ENCODE measurements around the gene CLCA2. TPM values are rescaled to one million over a fixed set of nuclear protein-coding genes. Genes with fewer than 3 reads are reported as not detected.

The CLCA2 gene
- total RNA-seq, 1 donor from 2014 or later, result not detected

- no peaks in the 10 kb centered on the region for H3K9me3 ChIP-seq (ENCODE audit: low read depth)
- H3K9ac ChIP-seq, result no peak overlapping the region
- H3K27ac Mint-ChIP-seq, result no peak overlapping the region
- H3K9me3 Mint-ChIP-seq, result no peaks in the 10 kb centered on the region
- H3K27ac ChIP-seq, result no peak overlapping the region
- no peaks in the 10 kb centered on the region for H3K36me3 ChIP-seq
- H3K4me1 Mint-ChIP-seq, result peaks cover 21% of the 10 kb centered on the region
- H3K4me3 Mint-ChIP-seq, result no peak overlapping the region
- H3F3A ChIP-seq (ENCODE audit: low read depth), result no peaks in the 10 kb centered on the region
- no peaks in the 10 kb centered on the region for H3K4me1 ChIP-seq
- TF ChIP-seq EZH2phosphoT487 (IDR thresholded peaks at IDR 0.05) (no peak), EZH2 (IDR thresholded peaks at IDR 0.05) (no peak), CTCF (IDR thresholded peaks at IDR 0.05) (no peak)
- H3K27me3 Mint-ChIP-seq (ENCODE audit: insufficient read depth, low read depth), result no peaks in the 10 kb centered on the region
- H3K79me2 ChIP-seq (ENCODE audit: low read depth), result no peaks in the 10 kb centered on the region
- H4K20me1 ChIP-seq (ENCODE audit: low read depth), result no peaks in the 10 kb centered on the region
- no peak overlapping the region for H2AFZ ChIP-seq (replicated peaks)
- H3K4me3 ChIP-seq, result no peak overlapping the region
- DNase-seq (ENCODE audit: low spot score), result no peak
- no peaks in the 10 kb centered on the region for H3K36me3 Mint-ChIP-seq
- no peak overlapping the region for H3K4me2 ChIP-seq
- H3K27me3 ChIP-seq, result no peaks in the 10 kb centered on the region
These were observed 10.1 kb downstream of the CLCA2 start for GRCh38 chr1:86434059-86434458.

GRCh38 chr1:86435327-86435726, 11.4 kb downstream of the CLCA2 start:
- Histone ChIP-seq H2AFZ (replicated peaks) (no peak overlapping the region), H3K4me3 (no peak overlapping the region), H3K9me3 (ENCODE audit: low read depth) (no peaks in the 10 kb centered on the region), H3K4me1 (no peaks in the 10 kb centered on the region), H3K27ac (no peak overlapping the region), H3K27me3 (no peaks in the 10 kb centered on the region), H4K20me1 (ENCODE audit: low read depth) (no peaks in the 10 kb centered on the region), H3K36me3 (no peaks in the 10 kb centered on the region), H3K9ac (no peak overlapping the region), H3K4me2 (no peak overlapping the region), H3F3A (ENCODE audit: low read depth) (no peaks in the 10 kb centered on the region), H3K79me2 (ENCODE audit: low read depth) (no peaks in the 10 kb centered on the region)
- H3K27me3 Mint-ChIP-seq (ENCODE audit: insufficient read depth, low read depth), result no peaks in the 10 kb centered on the region
- peaks cover 25% of the 10 kb centered on the region for H3K4me1 Mint-ChIP-seq
- no peaks in the 10 kb centered on the region for H3K36me3 Mint-ChIP-seq
- TF ChIP-seq EZH2 (IDR thresholded peaks at IDR 0.05) (no peak), EZH2phosphoT487 (IDR thresholded peaks at IDR 0.05) (no peak), CTCF (IDR thresholded peaks at IDR 0.05) (no peak)
- H3K9me3 Mint-ChIP-seq, result no peaks in the 10 kb centered on the region
- peak overlapping the region; percentile 50 for H3K27ac Mint-ChIP-seq
- DNase-seq (ENCODE audit: low spot score), result no peak
- H3K4me3 Mint-ChIP-seq, result no peak overlapping the region

- no peaks in the 10 kb centered on the region for H3K36me3 ChIP-seq
- H3K27me3 ChIP-seq, result no peaks in the 10 kb centered on the region
These were observed 12.1 kb downstream of the CLCA2 start for GRCh38 chr1:86436041-86436440.

GRCh38 chr1:86441581-86441980, 17.6 kb downstream of the CLCA2 start:
- no peak overlapping the region for H3K27ac ChIP-seq
- no peaks in the 10 kb centered on the region for H4K20me1 ChIP-seq (ENCODE audit: low read depth)
- H3K27me3 Mint-ChIP-seq (ENCODE audit: insufficient read depth, low read depth), result no peaks in the 10 kb centered on the region
- no peak overlapping the region for H3K27ac Mint-ChIP-seq
- H2AFZ ChIP-seq (replicated peaks), result no peak overlapping the region
- H3K9ac ChIP-seq, result no peak overlapping the region
- H3K36me3 Mint-ChIP-seq, result no peaks in the 10 kb centered on the region
- no peak for TF ChIP-seq EZH2phosphoT487 (IDR thresholded peaks at IDR 0.05)
- no peak for TF ChIP-seq CTCF (IDR thresholded peaks at IDR 0.05)
- no peak for TF ChIP-seq EZH2 (IDR thresholded peaks at IDR 0.05)
- no peak overlapping the region for H3K4me3 Mint-ChIP-seq
- no peak overlapping the region for H3K4me2 ChIP-seq
- no peak overlapping the region for H3K4me3 ChIP-seq
- no peaks in the 10 kb centered on the region for H3K27me3 ChIP-seq
- no peaks in the 10 kb centered on the region for H3F3A ChIP-seq (ENCODE audit: low read depth)
- peaks cover 6% of the 10 kb centered on the region for H3K4me1 Mint-ChIP-seq
- H3K4me1 ChIP-seq, result no peaks in the 10 kb centered on the region
- H3K9me3 ChIP-seq (ENCODE audit: low read depth), result no peaks in the 10 kb centered on the region
- H3K36me3 ChIP-seq, result no peaks in the 10 kb centered on the region
- H3K9me3 Mint-ChIP-seq, result no peaks in the 10 kb centered on the region
- DNase-seq (ENCODE audit: low spot score), result no peak
- H3K79me2 ChIP-seq (ENCODE audit: low read depth), result no peaks in the 10 kb centered on the region

More at GRCh38 chr1:86436041-86436440, 12.1 kb downstream of the CLCA2 start:
- no peaks in the 10 kb centered on the region for H3K79me2 ChIP-seq (ENCODE audit: low read depth)
- H3K27me3 Mint-ChIP-seq (ENCODE audit: insufficient read depth, low read depth), result no peaks in the 10 kb centered on the region
- no peak overlapping the region for H3K27ac Mint-ChIP-seq
- no peak overlapping the region for H3K9ac ChIP-seq
- no peak for TF ChIP-seq EZH2 (IDR thresholded peaks at IDR 0.05)
- no peaks in the 10 kb centered on the region for H3K4me1 ChIP-seq
- no peak overlapping the region for H3K4me3 ChIP-seq
- no peak overlapping the region for H3K27ac ChIP-seq
- no peak overlapping the region for H2AFZ ChIP-seq (replicated peaks)
- peak overlapping the region; percentile 41 for H3K4me3 Mint-ChIP-seq
- H3K4me2 ChIP-seq, result no peak overlapping the region
- peaks cover 25% of the 10 kb centered on the region for H3K4me1 Mint-ChIP-seq
- no peak for DNase-seq (ENCODE audit: low spot score)
- H3F3A ChIP-seq (ENCODE audit: low read depth), result no peaks in the 10 kb centered on the region
- H3K36me3 Mint-ChIP-seq, result no peaks in the 10 kb centered on the region
- no peaks in the 10 kb centered on the region for H3K9me3 ChIP-seq (ENCODE audit: low read depth)
- H4K20me1 ChIP-seq (ENCODE audit: low read depth), result no peaks in the 10 kb centered on the region
- H3K9me3 Mint-ChIP-seq, result no peaks in the 10 kb centered on the region

All from neural progenitor cell (in vitro differentiated cells).